B cell (primary cell): ENCODE measurements around the gene ETFA. TPM values are rescaled to one million over a fixed set of nuclear protein-coding genes. Genes with fewer than 3 reads are reported as not detected.
A peak's percentile ranks its signal among the peaks of the same experiment; 100 is the strongest.

Experiments used
- ATAC-seq: fragments of 200-7000 bp; cut with Tn5 transposase; one replicate; pipeline ENCODE4 v1.10.0; 2021; ENCODE audit warnings: low read depth, mild to moderate bottlenecking, moderate number of reproducible peaks, moderate library complexity
- CTCF ChIA-PET: fragments of 350-600 bp; sonication (Branson Sonifier 250); formaldehyde crosslinking; loops from one replicate; lab custom pipeline; 2021; ENCODE audit warnings: antibody characterized with exemption, inconsistent platforms; lab: Charles Lee
- POLR2A ChIA-PET: fragments of 350-600 bp; sonication (Branson Sonifier 250); formaldehyde crosslinking; loops from one replicate; lab custom pipeline; 2021; ENCODE audit warnings: antibody characterized with exemption; lab: Charles Lee
- DNase-seq: peaks from one replicate; pipeline ENCODE4 v3.0.0; 2013
- H2AFZ ChIP-seq: 2 replicates; pipeline ENCODE4 v1.6.1; 2012; ENCODE audit warnings: mild to moderate bottlenecking, low read depth, low read length; ENCODE audit not compliant: insufficient read depth, poor library complexity, severe bottlenecking
- H3K27ac ChIP-seq, 2 donors: 1 replicate in 1 of 2; 2 replicates in 1 of 2; pipeline ENCODE4 v1.5.1; 2012 to 2013; ENCODE audit warnings: low read length in 2 of 2, mild to moderate bottlenecking in 2 of 2, moderate library complexity in 1 of 2
- H3K27me3 ChIP-seq, 4 experiments: fragments of 200-600 bp in 1 of 4; sonication (generic) in 1 of 4; replicated peaks in 1 of 4; 1 replicate in 2 of 4; 2 replicates in 2 of 4; pipeline versions ENCODE4 v1.6.1 to v1.7.0; 2013 to 2016; ENCODE audit warnings: low read length in 3 of 4, mild to moderate bottlenecking in 2 of 4, mixed read lengths in 1 of 4, moderate library complexity in 1 of 4; ENCODE audit not compliant: insufficient read depth in 4 of 4, control insufficient read depth in 3 of 4; ENCODE audit errors: control extremely low read depth in 1 of 4
- H3K36me3 ChIP-seq, 2 experiments: replicated peaks in 1 of 2; 1 replicate in 1 of 2; 2 replicates in 1 of 2; pipeline versions ENCODE4 v1.6.1 to v1.7.1; 2013; ENCODE audit warnings: low read length in 1 of 2; ENCODE audit not compliant: insufficient read depth in 2 of 2, control insufficient read depth in 1 of 2; ENCODE audit errors: control extremely low read depth in 1 of 2, extremely low read depth in 1 of 2
- H3K4me1 ChIP-seq, 2 donors: fragments of 200-600 bp in 1 of 2; sonication (generic) in 1 of 2; 1 replicate in 1 of 2; 2 replicates in 1 of 2; pipeline versions ENCODE4 v1.5.1 to v1.6.1; 2013 to 2017; ENCODE audit warnings: low read length in 2 of 2; ENCODE audit not compliant: control insufficient read depth in 2 of 2, insufficient read depth in 2 of 2
- H3K4me2 ChIP-seq: replicated peaks from 2 replicates; pipeline ENCODE3; 2012; ENCODE audit warnings: mild to moderate bottlenecking, low read depth, low read length; ENCODE audit not compliant: poor library complexity, severe bottlenecking
- H3K4me3 ChIP-seq, 5 experiments: fragments of 200-600 bp in 1 of 5; sonication (generic) in 1 of 5; 1 replicate in 3 of 5; 2 replicates in 2 of 5; pipeline versions ENCODE4 v1.5.1 to v1.7.0; 2011 to 2016; ENCODE audit warnings: low read length in 4 of 5, mild to moderate bottlenecking in 4 of 5, low read depth in 2 of 5, control low read depth in 1 of 5, moderate library complexity in 1 of 5; ENCODE audit not compliant: insufficient read depth in 1 of 5; ENCODE audit errors: control extremely low read depth in 1 of 5, extremely low read depth in 1 of 5
- H3K79me2 ChIP-seq: fragments of 200-600 bp; sonication (generic); one replicate; pipeline ENCODE4 v1.6.0; 2016; ENCODE audit warnings: low read length; ENCODE audit not compliant: control insufficient read depth, insufficient read depth
- H3K9ac ChIP-seq: fragments of 200-600 bp; sonication (generic); 2 replicates; pipeline ENCODE4 v1.6.1; 2017; ENCODE audit warnings: mild to moderate bottlenecking, low read length, moderate library complexity
- H3K9me3 ChIP-seq, 3 donors: one replicate each; pipeline versions ENCODE4 v1.6.1 to v1.7.1; 2013; ENCODE audit warnings: low read length in 2 of 3; ENCODE audit not compliant: control insufficient read depth in 2 of 3, insufficient read depth in 1 of 3; ENCODE audit errors: control extremely low read depth in 1 of 3
- H4K20me1 ChIP-seq: 2 replicates; pipeline ENCODE4 v1.6.0; 2012; ENCODE audit warnings: mild to moderate bottlenecking, low read length; ENCODE audit not compliant: insufficient read depth, control insufficient read depth, poor library complexity, severe bottlenecking
- H3K27ac Mint-ChIP-seq: one replicate; pipeline ENCODE4 v1.8.0; 2021; ENCODE audit warnings: mixed read lengths
- H3K27me3 Mint-ChIP-seq: one replicate; pipeline ENCODE4 v1.8.0; 2021; ENCODE audit warnings: mixed read lengths
- H3K4me1 Mint-ChIP-seq: one replicate; pipeline ENCODE4 v1.8.0; 2021; ENCODE audit warnings: mixed read lengths
- H3K4me3 Mint-ChIP-seq: one replicate; pipeline ENCODE4 v1.8.0; 2021; ENCODE audit warnings: mixed read lengths
- H3K9me3 Mint-ChIP-seq: one replicate; pipeline ENCODE4 v1.8.0; 2022; ENCODE audit warnings: mixed read lengths; ENCODE audit not compliant: insufficient read depth
- CTCF ChIP-seq: fragments of 200-600 bp; IDR thresholded peaks from one replicate; pipeline ENCODE4 v1.8.0; 2022; ENCODE audit warnings: antibody characterized with exemption, mild to moderate bottlenecking
- EZH2 ChIP-seq: IDR thresholded peaks from 2 replicates; pipeline ENCODE4 v1.6.1; 2012; ENCODE audit warnings: borderline replicate concordance, low read depth, mild to moderate bottlenecking, moderate library complexity, low read length; ENCODE audit not compliant: insufficient read depth, poor library complexity, severe bottlenecking
- WGBS: methylation state at CpG from one replicate; pipeline ENCODE4 v1.1.5; 2013; ENCODE audit warnings: missing lambda C conversion rate; ENCODE audit not compliant: insufficient coverage; 5-methylcytosine and 5-hydroxymethylcytosine counted together
- intact Hi-C: fragments of 100-400 bp; cut with micrococcal nuclease; formaldehyde crosslinking; loops from one replicate; pipeline ENCODE4 v1.10.0; 2022
- polyA plus RNA-seq: library from polyadenylated mRNA; depleted of rRNA; stranded (reverse); fragments of >200 nt; gene quantifications from 2 replicates; pipeline ENCODE4 v1.2.3, GENCODE V29; 2012
- total RNA-seq, 2 donors: library from RNA; stranded (reverse); fragments of 120-200 nt in 1 of 2; gene quantifications; 1 replicate in 1 of 2; 2 replicates in 1 of 2; pipeline versions ENCODE4 v1.2.3 to v1.2.4, GENCODE V29; 2013 to 2022

ETFA gene
- total and polyA plus RNA-seq, 2 donors (not counting 1 experiment from before 2014, with no cell fraction given) = 34.9 to 68.8 TPM

DNA sequence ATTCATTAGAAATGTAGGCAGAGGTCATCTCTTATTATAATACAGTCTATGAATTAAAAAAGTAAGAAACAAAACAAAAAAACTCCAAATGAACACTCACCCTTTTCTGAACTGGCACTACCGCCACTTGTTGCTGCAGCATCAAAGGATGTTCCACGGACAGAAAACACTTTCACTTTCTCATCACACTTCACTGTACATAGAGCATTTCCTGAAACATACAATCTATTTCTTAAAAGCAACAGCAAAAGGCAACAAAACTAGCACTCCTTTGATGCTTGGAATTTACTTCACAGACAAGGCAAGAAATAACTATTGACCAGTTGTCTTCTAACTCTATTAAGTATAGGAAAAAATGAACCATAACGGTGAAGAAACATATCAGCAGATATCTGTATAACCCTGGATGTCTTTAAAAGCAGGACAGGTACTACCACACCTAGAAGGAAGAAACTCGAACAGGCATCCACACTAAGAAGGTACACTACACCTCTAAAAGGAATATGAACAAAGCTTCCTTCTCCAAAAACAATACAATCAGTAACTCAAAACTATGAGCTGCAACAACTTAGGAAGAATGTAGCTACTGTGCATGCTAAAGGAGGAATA is 24.9 kb downstream of the ETFA start:
- ATAC-seq = peak; percentile 47
- Mint-ChIP-seq H3K27me3 (no peaks in the 10 kb centered on the region), H3K27ac (peak overlapping the region; percentile 69), H3K4me1 (peaks cover 9% of the 10 kb centered on the region), H3K9me3 (no peaks in the 10 kb centered on the region), H3K4me3 (peak overlapping the region; percentile 62)
- H3K4me2 ChIP-seq = peak overlapping the region; percentile 64
- H3K36me3 ChIP-seq = peaks cover 4 to 35% of the 10 kb centered on the region in 2 experiments
- no peaks in the 10 kb centered on the region for H4K20me1 ChIP-seq
- TF ChIP-seq EZH2 = no peak
- no peak for TF ChIP-seq CTCF
- peak overlapping the region; percentile 70 for H2AFZ ChIP-seq
- ChIA-PET CTCF (interaction anchor here (1.6 kb wide), 1 partner anchor 51 kb away, joined by 3 read pairs; no protein-coding TSS in a partner anchor), POLR2A (no interaction called here)
- no peaks in the 10 kb centered on the region for H3K9me3 ChIP-seq
- no peaks in the 10 kb centered on the region for H3K27me3 ChIP-seq
- H3K9ac ChIP-seq = peak overlapping the region; percentile 58
- H3K4me1 ChIP-seq = peaks cover 0 to 7% of the 10 kb centered on the region in 2 donors
- intact Hi-C loops = loop anchor here (10.0 kb wide), 1 partner anchor 52 kb away; no protein-coding TSS in a partner anchor
- no peaks in the 10 kb centered on the region for H3K79me2 ChIP-seq
- DNase-seq = peak; percentile 39
- peak overlapping the region in 2 of 5 experiments; percentile 2 to 37 for H3K4me3 ChIP-seq
- H3K27ac ChIP-seq = peak overlapping the region in 1 of 2 donors; percentile 74
- 0% methylated on average over 2 of the region's 4 CpGs for WGBS

GRCh38 chr15:76285241-76285825 is 25.9 kb downstream of the ETFA start:
- ChIA-PET POLR2A (no interaction called here), CTCF (interaction anchor here (1.6 kb wide), 1 partner anchor 50 kb away, joined by 3 read pairs; no protein-coding TSS in a partner anchor)
- no CpG with 5 or more reads among the region's 1 CpG for WGBS
- H3K4me1 ChIP-seq = peaks cover 0 to 7% of the 10 kb centered on the region in 2 donors
- peaks cover 9% of the 10 kb centered on the region for H3K4me1 Mint-ChIP-seq
- H3K4me2 ChIP-seq = no peak overlapping the region
- TF ChIP-seq EZH2 = no peak
- TF ChIP-seq CTCF = peak; percentile 61
- no peak overlapping the region for H3K9ac ChIP-seq
- no peak overlapping the region for H3K27ac ChIP-seq
- no peaks in the 10 kb centered on the region for H3K9me3 ChIP-seq
- no peaks in the 10 kb centered on the region for H3K79me2 ChIP-seq
- no peak overlapping the region for H3K27ac Mint-ChIP-seq
- H3K27me3 ChIP-seq = no peaks in the 10 kb centered on the region
- no peak for ATAC-seq
- no peak overlapping the region for H3K4me3 Mint-ChIP-seq
- H2AFZ ChIP-seq = no peak overlapping the region
- no peak for DNase-seq
- H3K27me3 Mint-ChIP-seq = no peaks in the 10 kb centered on the region
- peaks cover 3 to 35% of the 10 kb centered on the region in 2 experiments for H3K36me3 ChIP-seq
- intact Hi-C loops = loop anchor here (10.0 kb wide), 1 partner anchor 51 kb away; no protein-coding TSS in a partner anchor
- H3K9me3 Mint-ChIP-seq = no peaks in the 10 kb centered on the region
- no peaks in the 10 kb centered on the region for H4K20me1 ChIP-seq
- H3K4me3 ChIP-seq = no peak overlapping the region
